Measurements from ENCODE around the gene OR4N5.

DNA sequence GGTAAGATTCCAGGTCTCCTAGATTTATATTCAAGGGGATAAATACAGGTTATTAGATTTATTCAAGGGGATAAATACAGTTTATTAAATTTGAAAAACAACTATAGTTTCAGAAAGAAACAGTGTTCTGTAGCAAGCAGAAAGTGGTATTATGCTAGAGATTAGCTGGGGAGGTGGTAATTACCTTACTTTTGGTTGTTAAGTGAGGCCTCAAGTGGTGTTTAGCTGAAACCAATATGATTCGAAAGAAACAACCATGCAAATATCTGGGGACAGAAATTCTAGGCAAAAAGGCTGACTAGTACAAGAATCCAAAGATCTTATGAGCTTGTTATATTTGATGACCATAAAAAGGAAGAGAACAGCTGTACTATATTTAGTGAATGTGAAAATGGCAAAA lies 6.2 kb downstream of the OR4N5 start:
- no peak for TF ChIP-seq POLR2A (IDR thresholded peaks at IDR 0.05; ENCODE audit: low read depth, low read length)
- TF ChIP-seq PAX5 (IDR thresholded peaks at IDR 0.05; ENCODE audit: insufficient read depth, low read length, severe bottlenecking), result no peak
- TF ChIP-seq POLR2AphosphoS5 (IDR thresholded peaks at IDR 0.05; ENCODE audit: low read depth, low read length), result no peak
- no peak for TF ChIP-seq TAF1 (IDR thresholded peaks at IDR 0.05; ENCODE audit: low read depth, low read length)
- TF ChIP-seq SPI1 (IDR thresholded peaks at IDR 0.05; ENCODE audit: low read depth, low read length), result no peak
